DND-41 (cell line): ENCODE results near the gene GTF2A1.

Experiments used
- ATAC-seq: fragments of 200-7000 bp; cut with Tn5 transposase; 3 replicates; pipeline ENCODE4 v1.9.1; 2021; ENCODE audit warnings: low read depth; ENCODE audit not compliant: insufficient read depth
- DNase-seq: peaks from one replicate; pipeline ENCODE4 v3.0.0-alpha.2; 2020
- H2AFZ ChIP-seq: 2 replicates; pipeline ENCODE4 v1.6.0; 2012; ENCODE audit warnings: low read depth, low read length
- H3K27ac ChIP-seq: 2 replicates; pipeline ENCODE4 v1.5.1; 2012; ENCODE audit warnings: low read length, inconsistent platforms
- H3K27me3 ChIP-seq: fragments of 200-600 bp; sonication (generic); 2 replicates; pipeline ENCODE4 v1.6.0; 2012; ENCODE audit warnings: low read length, mild to moderate bottlenecking, inconsistent platforms; ENCODE audit not compliant: insufficient read depth, poor library complexity
- H3K36me3 ChIP-seq: 2 replicates; pipeline ENCODE4 v1.5.1; 2012; ENCODE audit warnings: low read length, inconsistent platforms; ENCODE audit not compliant: insufficient read depth
- H3K4me1 ChIP-seq: 2 replicates; pipeline ENCODE4 v1.5.1; 2012; ENCODE audit warnings: mild to moderate bottlenecking, low read length; ENCODE audit not compliant: insufficient read depth
- H3K4me2 ChIP-seq: 2 replicates; pipeline ENCODE4 v1.6.0; 2012; ENCODE audit warnings: mild to moderate bottlenecking, moderate library complexity, low read length, inconsistent platforms; ENCODE audit not compliant: insufficient read depth
- H3K4me3 ChIP-seq, 2 experiments: fragments of 200-600 bp in 1 of 2; shearing (Covaris generic) in 1 of 2; 2 replicates each; pipeline ENCODE4 v1.5.1; 2012 to 2016; ENCODE audit warnings: inconsistent platforms in 2 of 2, low read length in 2 of 2, mild to moderate bottlenecking in 2 of 2, low read depth in 1 of 2, moderate library complexity in 1 of 2
- H3K79me2 ChIP-seq: 2 replicates; pipeline ENCODE4 v1.6.0; 2012; ENCODE audit warnings: low read length, inconsistent platforms; ENCODE audit not compliant: insufficient read depth
- H3K9ac ChIP-seq: 2 replicates; pipeline ENCODE4 v1.6.0; 2012; ENCODE audit warnings: low read depth, mild to moderate bottlenecking, inconsistent platforms, low read length, moderate library complexity
- H3K9me3 ChIP-seq: 2 replicates; pipeline ENCODE4 v1.5.1; 2012; ENCODE audit warnings: low read length, moderate library complexity, mild to moderate bottlenecking, inconsistent platforms; ENCODE audit not compliant: insufficient read depth, severe bottlenecking
- H4K20me1 ChIP-seq: 2 replicates; pipeline ENCODE4 v1.6.0; 2012; ENCODE audit warnings: low read length; ENCODE audit not compliant: insufficient read depth
- CTCF ChIP-seq: IDR thresholded peaks from 2 replicates; pipeline ENCODE4 v1.5.1; 2012; ENCODE audit warnings: borderline replicate concordance, low read length, moderate library complexity, mild to moderate bottlenecking; ENCODE audit not compliant: poor library complexity, severe bottlenecking; ENCODE audit errors: extremely low read depth
- EZH2 ChIP-seq: IDR thresholded peaks from 3 replicates; pipeline ENCODE4 v1.6.1; 2012; ENCODE audit warnings: borderline replicate concordance, low read depth, mild to moderate bottlenecking, moderate library complexity, low read length, inconsistent platforms; ENCODE audit not compliant: severe bottlenecking

GTF2A1 gene

GRCh38 chr14:81236138-81236537 lies 15.4 kb upstream of the GTF2A1 start:
- H3K4me1 ChIP-seq = peaks cover 9% of the 10 kb centered on the region; the same call in 1 of the 2 replicates
- H3K9me3 ChIP-seq = no peaks in the 10 kb centered on the region
- H3K79me2 ChIP-seq = no peaks in the 10 kb centered on the region
- no peak overlapping the region for H3K4me2 ChIP-seq
- ATAC-seq (no peak), DNase-seq (no peak)
- no peaks in the 10 kb centered on the region for H3K36me3 ChIP-seq
- H4K20me1 ChIP-seq = no peaks in the 10 kb centered on the region
- no peaks in the 10 kb centered on the region for H3K27me3 ChIP-seq
- no peak overlapping the region for H3K27ac ChIP-seq
- TF ChIP-seq CTCF = no peak
- TF ChIP-seq EZH2 = no peak
- no peak overlapping the region for H2AFZ ChIP-seq
- no peak overlapping the region for H3K9ac ChIP-seq
- H3K4me3 ChIP-seq = no peak overlapping the region

GRCh38 chr14:81235096-81235495 lies 14.3 kb upstream of the GTF2A1 start:
- TF ChIP-seq CTCF (no peak), EZH2 (no peak)
- Histone ChIP-seq H3K27ac (no peak overlapping the region), H3K36me3 (no peaks in the 10 kb centered on the region), H3K4me3 (no peak overlapping the region), H3K4me1 (peaks cover 9% of the 10 kb centered on the region; the same call in 1 of the 2 replicates), H4K20me1 (no peaks in the 10 kb centered on the region), H3K79me2 (no peaks in the 10 kb centered on the region), H3K27me3 (no peaks in the 10 kb centered on the region), H3K9me3 (no peaks in the 10 kb centered on the region), H2AFZ (peak overlapping the region; percentile 13; the same call in 1 of the 2 replicates), H3K4me2 (no peak overlapping the region), H3K9ac (no peak overlapping the region)
- ATAC-seq (no peak), DNase-seq (no peak)

- Histone ChIP-seq H3K9ac (no peak overlapping the region), H3K9me3 (no peaks in the 10 kb centered on the region), H3K4me1 (peaks cover 9% of the 10 kb centered on the region; the same call in 1 of the 2 replicates), H4K20me1 (no peaks in the 10 kb centered on the region), H2AFZ (no peak overlapping the region), H3K4me2 (no peak overlapping the region), H3K27ac (no peak overlapping the region), H3K27me3 (no peaks in the 10 kb centered on the region), H3K36me3 (no peaks in the 10 kb centered on the region), H3K4me3 (no peak overlapping the region), H3K79me2 (no peaks in the 10 kb centered on the region)
- ATAC-seq (no peak), DNase-seq (no peak)
- TF ChIP-seq CTCF (no peak), EZH2 (no peak)
Measured at GRCh38 chr14:81234278-81234677, 13.5 kb upstream of the GTF2A1 start.

DNA sequence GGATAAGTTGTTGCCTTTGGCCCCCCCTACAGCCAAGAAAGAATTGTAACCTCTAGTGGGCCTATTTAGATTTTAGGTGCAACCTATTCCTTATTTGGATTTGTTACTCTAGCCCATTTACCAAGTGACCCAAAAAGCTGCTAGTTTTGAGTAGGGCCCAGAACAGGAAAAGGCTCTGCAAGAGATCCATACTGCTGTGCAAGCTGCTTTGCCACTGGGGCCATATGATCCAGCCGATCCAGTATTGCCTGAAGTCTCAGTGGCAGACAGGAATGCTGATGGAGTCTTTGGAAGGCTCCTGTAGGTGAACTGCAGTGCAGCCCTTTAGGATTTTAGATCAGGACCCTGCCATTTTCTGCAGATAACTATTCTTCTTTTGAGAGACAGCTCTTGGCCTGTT lies 12.9 kb upstream of the GTF2A1 start:
- Histone ChIP-seq H3K27ac (no peak overlapping the region), H3K4me1 (peaks cover 9% of the 10 kb centered on the region; the same call in 1 of the 2 replicates), H3K79me2 (no peaks in the 10 kb centered on the region), H3K9ac (no peak overlapping the region), H4K20me1 (no peaks in the 10 kb centered on the region), H3K27me3 (no peaks in the 10 kb centered on the region), H3K9me3 (no peaks in the 10 kb centered on the region), H3K4me3 (no peak overlapping the region), H2AFZ (no peak overlapping the region), H3K4me2 (no peak overlapping the region), H3K36me3 (no peaks in the 10 kb centered on the region)
- ATAC-seq (no peak), DNase-seq (no peak)
- no peak for TF ChIP-seq EZH2
- TF ChIP-seq CTCF = no peak
